C4-2B (cell line): Measurements from ENCODE around the gene POFUT2.

Experiments used
- ZFX ChIP-seq: fragments of 450-650 bp; IDR thresholded peaks from 2 replicates; pipeline ENCODE4 v1.6.1; 2017
- TF ChIP-seq, protein P1 (sequence below): fragments of 450-650 bp; conservative IDR thresholded peaks from 2 replicates; pipeline ENCODE4 v1.5.1; 2017; ENCODE audit warnings: mild to moderate bottlenecking

GRCh38 chr21:45295576-45296365 lies 8.1 kb upstream of the POFUT2 start:
- TF ChIP-seq, protein P1, sequence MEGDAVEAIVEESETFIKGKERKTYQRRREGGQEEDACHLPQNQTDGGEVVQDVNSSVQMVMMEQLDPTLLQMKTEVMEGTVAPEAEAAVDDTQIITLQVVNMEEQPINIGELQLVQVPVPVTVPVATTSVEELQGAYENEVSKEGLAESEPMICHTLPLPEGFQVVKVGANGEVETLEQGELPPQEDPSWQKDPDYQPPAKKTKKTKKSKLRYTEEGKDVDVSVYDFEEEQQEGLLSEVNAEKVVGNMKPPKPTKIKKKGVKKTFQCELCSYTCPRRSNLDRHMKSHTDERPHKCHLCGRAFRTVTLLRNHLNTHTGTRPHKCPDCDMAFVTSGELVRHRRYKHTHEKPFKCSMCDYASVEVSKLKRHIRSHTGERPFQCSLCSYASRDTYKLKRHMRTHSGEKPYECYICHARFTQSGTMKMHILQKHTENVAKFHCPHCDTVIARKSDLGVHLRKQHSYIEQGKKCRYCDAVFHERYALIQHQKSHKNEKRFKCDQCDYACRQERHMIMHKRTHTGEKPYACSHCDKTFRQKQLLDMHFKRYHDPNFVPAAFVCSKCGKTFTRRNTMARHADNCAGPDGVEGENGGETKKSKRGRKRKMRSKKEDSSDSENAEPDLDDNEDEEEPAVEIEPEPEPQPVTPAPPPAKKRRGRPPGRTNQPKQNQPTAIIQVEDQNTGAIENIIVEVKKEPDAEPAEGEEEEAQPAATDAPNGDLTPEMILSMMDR = no peak
- no peak for TF ChIP-seq ZFX
